Caco-2 (cell line): ENCODE data around the gene ANKRD13D. TPM values are rescaled to one million over a fixed set of nuclear protein-coding genes. Genes with fewer than 3 reads are reported as not detected.
A peak's percentile ranks its signal among the peaks of the same experiment; 100 is the strongest.

Source experiments
- BruUV-seq: library from RNA; stranded (reverse); fragments of 400-500 nt; replicated peaks from 2 replicates; lab custom pipeline; 2021; lab: Mats Ljungman, UMichigan
- CTCF ChIA-PET: fragments of 300-600 bp; sonication (Branson Sonifier 250); formaldehyde crosslinking; loops from one replicate; lab custom pipeline; 2022; ENCODE audit warnings: antibody characterized with exemption; lab: Charles Lee
- POLR2A ChIA-PET: fragments of 300-600 bp; sonication (Branson Sonifier 250); formaldehyde crosslinking; loops from one replicate; lab custom pipeline; 2022; ENCODE audit warnings: antibody characterized with exemption; lab: Charles Lee
- DNase-seq, 2 experiments: peaks; one replicate each; pipeline versions ENCODE4 v3.0.0 to v3.0.0-alpha.2; 2020 to 2022
- H3K27me3 ChIP-seq: replicated peaks from 2 replicates; pipeline ENCODE4 v1.6.0; 2011; ENCODE audit warnings: low read length; ENCODE audit not compliant: control insufficient read depth, insufficient read depth
- H3K36me3 ChIP-seq: 2 replicates; pipeline ENCODE4 v1.5.1; 2011; ENCODE audit warnings: low read length; ENCODE audit not compliant: control insufficient read depth, insufficient read depth
- H3K4me1 ChIP-seq: fragments of 250-450 bp; sonication (Bioruptor Pico); 2 replicates; pipeline ENCODE4 v1.5.1; 2020; ENCODE audit warnings: mild to moderate bottlenecking
- H3K4me3 ChIP-seq: 2 replicates; pipeline ENCODE4 v1.5.1; 2011; ENCODE audit warnings: low read depth, mild to moderate bottlenecking, control low read depth, low read length
- H3K9me3 ChIP-seq: fragments of 250-450 bp; sonication (Bioruptor Pico); 2 replicates; pipeline ENCODE4 v1.5.1; 2020; ENCODE audit warnings: mild to moderate bottlenecking, moderate library complexity
- H3K27ac Mint-ChIP-seq: one replicate; pipeline ENCODE4 v1.8.0; 2022; ENCODE audit warnings: mixed read lengths; ENCODE audit not compliant: unreplicated experiment
- H3K27me3 Mint-ChIP-seq: one replicate; pipeline ENCODE4 v1.8.0; 2022; ENCODE audit warnings: mixed read lengths; ENCODE audit not compliant: insufficient read depth, unreplicated experiment
- H3K36me3 Mint-ChIP-seq: one replicate; pipeline ENCODE4 v1.8.0; 2022; ENCODE audit warnings: mild to moderate bottlenecking, mixed read lengths; ENCODE audit not compliant: insufficient read depth, unreplicated experiment
- H3K4me1 Mint-ChIP-seq: one replicate; pipeline ENCODE4 v1.8.0; 2022; ENCODE audit warnings: low read depth, mixed read lengths; ENCODE audit not compliant: unreplicated experiment
- H3K4me3 Mint-ChIP-seq: one replicate; pipeline ENCODE4 v1.8.0; 2022; ENCODE audit warnings: mild to moderate bottlenecking, moderate library complexity, mixed read lengths; ENCODE audit not compliant: unreplicated experiment
- H3K9me3 Mint-ChIP-seq: one replicate; pipeline ENCODE4 v1.8.0; 2022; ENCODE audit warnings: mixed read lengths; ENCODE audit not compliant: unreplicated experiment
- CTCF ChIP-seq, 2 experiments: fragments of 200-600 bp in 1 of 2; IDR thresholded peaks; 1 replicate in 1 of 2; 2 replicates in 1 of 2; pipeline versions ENCODE4 v1.5.1 to v1.8.0; 2011 to 2022; ENCODE audit warnings: antibody characterized with exemption in 1 of 2, control low read depth in 1 of 2, inconsistent platforms in 1 of 2, low read depth in 1 of 2, low read length in 1 of 2, mild to moderate bottlenecking in 1 of 2, moderate library complexity in 1 of 2; ENCODE audit not compliant: insufficient read depth in 1 of 2, severe bottlenecking in 1 of 2, unreplicated experiment in 1 of 2
- intact Hi-C: fragments of 100-400 bp; cut with micrococcal nuclease; formaldehyde crosslinking; loops from one replicate; pipeline ENCODE4 v1.10.0; 2022; ENCODE audit not compliant: unreplicated experiment
- total RNA-seq: library from RNA; stranded (reverse); gene quantifications from 2 replicates; pipeline ENCODE4 v1.2.3, GENCODE V29; 2022

ANKRD13D gene
- total RNA-seq, 1 experiment from 2014 or later, result 88.6 TPM

- H3K4me3 ChIP-seq, result no peak overlapping the region
- intact Hi-C loops, result loop anchor here (1.0 kb wide), 3 partner anchors 8 to 36 kb away; no protein-coding TSS in a partner anchor
- no peaks in the 10 kb centered on the region for H3K9me3 ChIP-seq
- ChIA-PET POLR2A (interaction anchor here (0.6 to 1.9 kb wide), 7 partner anchors 28 to 137 kb away, joined by 3 to 11 read pairs (median 4); partner anchors contain the start of genes AIP, CLCF1, PPP1CA and SSH3), CTCF (interaction anchor here (0.6 to 3.4 kb wide), 23 partner anchors 9 to 291 kb away, joined by 3 to 62 read pairs (median 4); partner anchors contain the start of genes CLCF1, GRK2, KDM2A and POLD4)
- Mint-ChIP-seq H3K4me3 (peak overlapping the region; percentile 4), H3K27ac (peak overlapping the region; percentile 41), H3K27me3 (no peaks in the 10 kb centered on the region), H3K4me1 (peaks cover 35% of the 10 kb centered on the region), H3K9me3 (no peaks in the 10 kb centered on the region), H3K36me3 (peaks cover 6% of the 10 kb centered on the region)
- DNase-seq, result peak; percentile 82 to 87
- TF ChIP-seq CTCF (IDR thresholded peaks at IDR 0.05; ENCODE audit: insufficient read depth in 1 of 2, low read depth in 1 of 2, low read length in 1 of 2, severe bottlenecking in 1 of 2, unreplicated experiment in 1 of 2), result peak; percentile 89 to 99
- no peaks in the 10 kb centered on the region for H3K36me3 ChIP-seq
- no peaks in the 10 kb centered on the region for H3K27me3 ChIP-seq
- peaks cover 32% of the 10 kb centered on the region for H3K4me1 ChIP-seq
- BruUV-seq, result no TSS peak
These were observed 57.1 kb downstream of the ANKRD13D start for GRCh38 chr11:67345920-67346819.

- Mint-ChIP-seq H3K4me1 (peaks cover 35% of the 10 kb centered on the region), H3K27ac (peak overlapping the region; percentile 28), H3K4me3 (peak overlapping the region; percentile 8), H3K27me3 (no peaks in the 10 kb centered on the region), H3K36me3 (peaks cover 9% of the 10 kb centered on the region), H3K9me3 (no peaks in the 10 kb centered on the region)
- DNase-seq, result peak; percentile 69 to 74
- no peak overlapping the region for H3K4me3 ChIP-seq
- intact Hi-C loops, result no loop called here
- BruUV-seq, result no TSS peak
- no peak for TF ChIP-seq CTCF (IDR thresholded peaks at IDR 0.05; ENCODE audit: insufficient read depth in 1 of 2, low read depth in 1 of 2, low read length in 1 of 2, severe bottlenecking in 1 of 2, unreplicated experiment in 1 of 2)
- peaks cover 41% of the 10 kb centered on the region for H3K4me1 ChIP-seq
- CTCF ChIA-PET, result interaction anchor here (1.1 to 17.9 kb wide), 3 partner anchors 10 to 34 kb away, joined by 3 to 775 read pairs (median 55); partner anchors contain the start of gene CLCF1
- no peaks in the 10 kb centered on the region for H3K9me3 ChIP-seq
- no peaks in the 10 kb centered on the region for H3K27me3 ChIP-seq
- no peaks in the 10 kb centered on the region for H3K36me3 ChIP-seq
- POLR2A ChIA-PET, result no interaction called here
These were observed 59.1 kb downstream of the ANKRD13D start for GRCh38 chr11:67347964-67348749.

GRCh38 chr11:67349036-67349435 lies 59.9 kb downstream of the ANKRD13D start:
- H3K27me3 Mint-ChIP-seq, result no peaks in the 10 kb centered on the region
- peak overlapping the region; percentile 8 for H3K4me3 Mint-ChIP-seq
- H3K4me1 ChIP-seq, result peaks cover 43% of the 10 kb centered on the region
- no peaks in the 10 kb centered on the region for H3K36me3 ChIP-seq
- H3K9me3 Mint-ChIP-seq, result no peaks in the 10 kb centered on the region
- H3K4me1 Mint-ChIP-seq, result peaks cover 35% of the 10 kb centered on the region
- TF ChIP-seq CTCF (IDR thresholded peaks at IDR 0.05; ENCODE audit: insufficient read depth in 1 of 2, low read depth in 1 of 2, low read length in 1 of 2, severe bottlenecking in 1 of 2, unreplicated experiment in 1 of 2), result no peak
- BruUV-seq, result no TSS peak
- no peak for DNase-seq
- peak overlapping the region; percentile 28 for H3K27ac Mint-ChIP-seq
- peaks cover 17% of the 10 kb centered on the region for H3K36me3 Mint-ChIP-seq
- CTCF ChIA-PET, result interaction anchor here (0.6 to 17.9 kb wide), 3 partner anchors 9 to 44 kb away, joined by 3 to 775 read pairs (median 3); partner anchors contain the start of gene CLCF1
- H3K9me3 ChIP-seq, result no peaks in the 10 kb centered on the region
- intact Hi-C loops, result no loop called here
- no peak overlapping the region for H3K4me3 ChIP-seq
- no peaks in the 10 kb centered on the region for H3K27me3 ChIP-seq
- POLR2A ChIA-PET, result interaction anchor here (0.9 kb wide), 1 partner anchor 25 kb away, joined by 4 read pairs; no protein-coding TSS in a partner anchor
